OCI-LY3 (cell line): ENCODE results near the gene TSPAN3.

ENCODE experiments used
- H2AFZ ChIP-seq: fragments of 200-600, 300-600 bp; shearing (Covaris generic); 2 replicates; pipeline ENCODE4 v1.6.0; 2014; ENCODE audit warnings: antibody characterized with exemption, low read depth, low read length
- H3K27ac ChIP-seq: fragments of 200-600, 300-600 bp; sonication (generic); 2 replicates; pipeline ENCODE4 v1.5.1; 2014; ENCODE audit warnings: mild to moderate bottlenecking, low read length, moderate library complexity, mixed read lengths
- H3K27me3 ChIP-seq: fragments of 200-600, 300-600 bp; sonication (generic); 2 replicates; pipeline ENCODE4 v1.6.1; 2014; ENCODE audit warnings: low read depth, low read length, mixed read lengths
- H3K36me3 ChIP-seq: fragments of 200-600, 300-600 bp; sonication (generic); replicated peaks from 2 replicates; pipeline ENCODE3; 2014; ENCODE audit warnings: low read depth, low read length, mixed read lengths
- H3K4me1 ChIP-seq: fragments of 300-600, 200-600 bp; sonication (generic); 2 replicates; pipeline ENCODE4 v1.6.1; 2014; ENCODE audit warnings: low read length, mixed read lengths
- H3K4me2 ChIP-seq: fragments of 200-600, 300-600 bp; sonication (generic); 2 replicates; pipeline ENCODE4 v1.6.1; 2014; ENCODE audit warnings: low read length, mixed read lengths
- H3K4me3 ChIP-seq: fragments of 300-600, 200-600 bp; sonication (generic); 2 replicates; pipeline ENCODE4 v1.5.1; 2014; ENCODE audit warnings: antibody characterized with exemption, mild to moderate bottlenecking, low read length, moderate library complexity
- H3K79me2 ChIP-seq: fragments of 300-600, 200-600 bp; shearing (Covaris generic); 2 replicates; pipeline ENCODE4 v1.6.1; 2014; ENCODE audit warnings: mild to moderate bottlenecking, low read length, mixed read lengths
- H3K9ac ChIP-seq: fragments of 300-600, 200-600 bp; shearing (Covaris generic); 2 replicates; pipeline ENCODE4 v1.6.0; 2014; ENCODE audit warnings: mild to moderate bottlenecking, low read length, moderate library complexity
- H3K9me3 ChIP-seq: fragments of 200-600, 300-600 bp; shearing (Covaris generic); 2 replicates; pipeline ENCODE4 v1.6.1; 2014; ENCODE audit warnings: low read length, mixed read lengths; ENCODE audit not compliant: insufficient read depth
- H4K20me1 ChIP-seq: fragments of 200-600, 300-600 bp; sonication (generic); 2 replicates; pipeline ENCODE4 v1.6.1; 2016; ENCODE audit warnings: low read length, mixed read lengths; ENCODE audit not compliant: insufficient read depth
- CTCF ChIP-seq: fragments of 200-600, 300-600 bp; sonication (generic); IDR thresholded peaks from 2 replicates; pipeline ENCODE4 v1.5.1; 2014; ENCODE audit warnings: antibody characterized with exemption, low read length, low read depth
- EZH2phosphoT487 ChIP-seq: fragments of 200-600 bp; shearing (Covaris generic); IDR thresholded peaks from 2 replicates; pipeline ENCODE4 v1.6.1; 2018; ENCODE audit warnings: antibody characterized with exemption, mixed run types, low read depth

Gene TSPAN3

DNA sequence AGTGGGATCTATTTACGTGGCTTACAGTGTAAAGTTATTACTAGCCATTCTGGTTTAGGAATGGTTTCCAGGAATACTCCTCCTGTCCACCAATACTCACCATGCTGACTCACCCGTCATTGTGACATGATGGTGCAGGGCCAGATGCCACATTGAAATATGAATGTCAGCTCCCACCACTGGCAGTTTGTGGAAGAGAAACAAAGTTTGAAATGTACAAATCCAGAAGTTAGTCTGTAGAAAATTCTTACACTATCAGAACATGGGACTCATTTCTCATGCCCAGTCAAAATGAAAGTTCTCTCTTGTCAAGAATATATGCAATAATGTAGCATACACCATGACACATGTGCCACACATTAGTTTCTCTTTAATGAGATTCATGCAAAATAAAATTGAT lies 14.4 kb upstream of the TSPAN3 start:
- H3K27ac ChIP-seq = peak overlapping the region; percentile 57
- H3K4me2 ChIP-seq = peak overlapping the region; percentile 66
- no peaks in the 10 kb centered on the region for H3K27me3 ChIP-seq
- H3K4me3 ChIP-seq = no peak overlapping the region
- no peaks in the 10 kb centered on the region for H3K79me2 ChIP-seq
- H3K4me1 ChIP-seq = peaks cover 43% of the 10 kb centered on the region
- H3K9ac ChIP-seq = no peak overlapping the region
- TF ChIP-seq CTCF = no peak
- TF ChIP-seq EZH2phosphoT487 = no peak
- no peaks in the 10 kb centered on the region for H3K9me3 ChIP-seq
- H3K36me3 ChIP-seq = peaks cover 6% of the 10 kb centered on the region
- no peak overlapping the region for H2AFZ ChIP-seq
- no peaks in the 10 kb centered on the region for H4K20me1 ChIP-seq

DNA sequence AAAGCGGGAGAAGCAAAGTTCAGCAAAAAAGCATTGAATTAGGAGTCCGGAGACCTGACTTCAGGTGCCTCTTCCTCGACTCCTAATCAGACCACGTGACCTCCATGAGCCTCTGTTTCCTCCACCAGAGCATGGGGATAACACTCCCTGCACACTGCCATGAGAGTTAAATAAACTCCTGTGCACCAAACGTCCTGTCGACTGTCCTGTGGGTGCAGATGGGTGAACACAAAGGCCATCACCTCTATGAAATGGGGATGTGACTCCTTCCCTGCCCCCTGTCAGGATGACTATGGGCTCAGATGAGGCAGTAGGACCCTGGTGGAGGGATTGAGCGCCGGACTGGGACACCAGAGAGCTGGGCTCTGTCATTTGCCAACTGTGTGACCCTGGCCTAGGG lies 13.5 kb upstream of the TSPAN3 start:
- Histone ChIP-seq H3K4me3 (peak overlapping the region; percentile 55), H4K20me1 (no peaks in the 10 kb centered on the region), H2AFZ (peak overlapping the region; percentile 71; the same call in 1 of the 2 replicates), H3K27me3 (no peaks in the 10 kb centered on the region), H3K4me1 (peaks cover 43% of the 10 kb centered on the region), H3K4me2 (peak overlapping the region; percentile 66), H3K79me2 (no peaks in the 10 kb centered on the region), H3K9me3 (no peaks in the 10 kb centered on the region), H3K36me3 (peaks cover 6% of the 10 kb centered on the region), H3K27ac (peak overlapping the region; percentile 57), H3K9ac (peak overlapping the region; percentile 41; the same call in 1 of the 2 replicates)
- no peak for TF ChIP-seq CTCF
- no peak for TF ChIP-seq EZH2phosphoT487

DNA sequence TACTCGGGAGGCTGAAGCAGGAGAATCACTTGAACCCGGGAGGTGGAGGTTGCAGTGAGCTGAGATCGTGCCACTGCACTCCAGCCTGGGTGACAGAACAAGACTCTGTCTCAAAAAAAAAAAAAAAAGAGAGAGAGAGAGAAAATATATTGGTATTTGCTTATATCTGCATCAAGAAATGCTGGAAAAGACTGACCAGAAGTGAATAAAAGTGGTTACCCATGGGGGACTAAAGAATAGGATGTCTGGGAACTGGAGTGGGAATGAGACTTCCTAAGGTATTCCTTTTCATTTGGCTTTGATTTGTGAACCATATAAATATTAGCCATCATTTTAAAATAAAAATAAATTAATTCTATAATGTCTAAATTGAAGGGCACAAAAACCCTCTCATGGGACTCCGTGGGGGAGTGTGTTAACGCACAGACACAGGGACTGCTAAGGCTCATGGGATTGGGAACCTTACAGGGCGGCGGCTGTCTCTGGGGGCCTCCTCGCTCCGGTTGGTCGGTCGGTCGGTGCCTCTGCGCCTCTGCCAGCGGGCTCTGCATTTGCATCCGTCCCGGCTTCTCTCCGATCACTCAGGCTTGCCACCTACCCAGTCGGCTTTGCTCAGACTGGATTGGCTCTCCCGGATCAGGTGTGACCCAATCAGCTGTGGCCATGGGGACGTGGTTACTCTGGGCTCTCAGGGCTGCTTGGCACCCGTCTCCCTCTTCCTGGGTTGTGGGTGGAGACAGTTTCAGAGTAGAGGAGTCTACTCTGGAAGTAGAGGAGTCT lies 12.7 kb upstream of the TSPAN3 start:
- Histone ChIP-seq H3K9ac (peak overlapping the region; percentile 60), H2AFZ (peak overlapping the region; percentile 71; the same call in 1 of the 2 replicates), H3K27me3 (no peaks in the 10 kb centered on the region), H3K4me1 (peaks cover 43% of the 10 kb centered on the region), H4K20me1 (no peaks in the 10 kb centered on the region), H3K79me2 (no peaks in the 10 kb centered on the region), H3K4me2 (peak overlapping the region; percentile 66), H3K27ac (peak overlapping the region; percentile 57), H3K4me3 (peak overlapping the region; percentile 55), H3K36me3 (peaks cover 6% of the 10 kb centered on the region), H3K9me3 (no peaks in the 10 kb centered on the region)
- TF ChIP-seq CTCF = no peak
- no peak for TF ChIP-seq EZH2phosphoT487

DNA sequence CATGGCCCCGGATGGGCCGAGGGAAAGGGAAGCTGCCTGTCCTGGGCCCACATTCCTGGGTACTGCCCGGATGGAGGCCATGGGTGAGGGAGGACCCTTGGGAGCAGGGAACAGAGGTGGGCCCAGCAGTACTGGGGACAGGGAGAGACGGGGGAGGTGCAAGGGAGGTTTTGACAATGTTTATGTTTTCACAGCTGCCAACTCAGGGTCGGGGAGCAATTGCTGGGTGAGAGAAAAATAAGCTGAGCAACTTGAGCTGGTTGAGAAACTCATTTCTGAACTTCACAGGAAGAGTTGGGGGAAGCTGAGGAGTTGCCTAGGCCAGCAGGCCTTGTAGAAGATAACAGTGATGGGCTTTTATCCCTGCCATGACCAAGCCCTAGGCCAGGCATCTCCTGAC lies 11.1 kb upstream of the TSPAN3 start:
- H3K4me2 ChIP-seq = peak overlapping the region; percentile 66
- H3K27ac ChIP-seq = no peak overlapping the region
- TF ChIP-seq EZH2phosphoT487 (no peak), CTCF (no peak)

More for the DNA sequence above, 11.1 kb upstream of the TSPAN3 start:
- Histone ChIP-seq H3K4me3 (no peak overlapping the region), H3K9me3 (no peaks in the 10 kb centered on the region), H3K27me3 (no peaks in the 10 kb centered on the region), H3K36me3 (peaks cover 6% of the 10 kb centered on the region), H3K79me2 (no peaks in the 10 kb centered on the region), H4K20me1 (no peaks in the 10 kb centered on the region), H3K4me1 (peaks cover 43% of the 10 kb centered on the region), H2AFZ (peak overlapping the region; percentile 67), H3K9ac (no peak overlapping the region)
